IPS DF 19.7 (cell line): ENCODE results near the gene UBA1.

Source experiments
- DNase-seq: peaks from one replicate; pipeline ENCODE4 v3.0.0-alpha.2; 2013; ENCODE audit warnings: low read depth, low spot score

The UBA1 gene

GRCh38 chrX:47229427-47229826, 35.8 kb downstream of the UBA1 start:
- no peak for DNase-seq

DNA sequence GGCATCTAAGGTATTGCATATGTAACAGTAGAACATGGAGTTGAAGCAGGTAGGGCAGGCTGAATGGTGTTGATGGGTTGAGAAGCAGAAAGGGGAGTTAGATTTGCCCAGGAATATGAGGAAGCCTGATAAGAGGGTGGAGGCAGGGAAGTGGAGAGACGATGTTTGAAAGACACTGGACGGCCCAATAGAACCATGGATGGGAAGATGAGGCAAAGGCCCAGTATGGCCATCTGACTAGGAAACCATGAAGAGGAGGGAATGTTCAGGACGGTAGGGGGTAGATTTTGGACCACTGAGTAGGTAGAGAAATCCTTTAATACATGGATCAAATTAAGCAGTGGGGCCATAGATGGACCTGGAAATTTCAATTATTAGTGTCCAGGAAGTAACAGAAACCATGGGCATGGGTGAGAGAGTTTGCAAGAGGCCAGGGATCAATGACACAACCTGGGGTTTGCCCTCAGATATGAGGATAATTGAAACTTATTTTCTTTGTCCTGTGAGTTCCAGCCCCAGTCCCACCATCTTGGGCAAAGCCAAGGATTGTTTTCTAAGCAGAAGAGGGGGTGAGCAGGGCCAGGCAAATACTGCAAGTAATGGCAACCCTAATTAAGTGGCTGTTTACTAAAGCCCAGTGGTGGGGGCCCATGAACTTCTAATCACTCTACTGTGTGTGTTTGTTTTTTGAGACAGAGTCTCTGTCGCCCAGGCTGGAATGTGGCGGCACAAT, 36.7 kb downstream of the UBA1 start:
- no peak for DNase-seq

GRCh38 chrX:47231167-47231566, 37.5 kb downstream of the UBA1 start:
- no peak for DNase-seq

- DNase-seq = no peak
These were observed 38.7 kb downstream of the UBA1 start for GRCh38 chrX:47232197-47232802.

GRCh38 chrX:47232803-47233332, 39.2 kb downstream of the UBA1 start, which contains the start of gene USP11:
Gene USP11, plus strand, starts transcription at chrX:47233009. Its CDS starts 35 bp downstream, at chrX:47233044.
- no peak for DNase-seq

GRCh38 chrX:47233333-47234113, 39.9 kb downstream of the UBA1 start:
- DNase-seq = peak; percentile 79

DNA sequence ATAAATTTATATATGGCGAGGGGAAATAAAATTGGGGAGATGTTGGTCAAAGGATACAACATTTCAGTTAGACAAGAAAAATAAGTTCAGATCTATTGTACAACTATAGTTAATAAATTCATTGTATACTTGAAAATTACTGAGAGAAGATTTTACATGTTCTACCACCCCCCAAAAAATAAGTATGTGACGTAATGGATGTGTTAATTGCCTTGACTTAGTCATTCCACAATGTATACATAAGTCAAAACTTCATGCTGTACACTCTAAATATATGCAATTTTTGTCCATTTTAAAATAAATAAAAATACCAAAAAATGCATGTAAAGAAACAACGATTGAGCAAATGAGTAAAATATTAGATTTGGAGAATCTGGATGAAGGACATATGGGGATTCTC, 41.0 kb downstream of the UBA1 start:
- no peak for DNase-seq

GRCh38 chrX:47235691-47236103, 42.1 kb downstream of the UBA1 start:
- no peak for DNase-seq

- no peak for DNase-seq
These were observed 45.6 kb downstream of the UBA1 start for GRCh38 chrX:47239199-47239598.

GRCh38 chrX:47239898-47240545, 46.4 kb downstream of the UBA1 start:
- no peak for DNase-seq

- DNase-seq = no peak
These were observed 47.0 kb downstream of the UBA1 start for GRCh38 chrX:47240619-47241018.

DNA sequence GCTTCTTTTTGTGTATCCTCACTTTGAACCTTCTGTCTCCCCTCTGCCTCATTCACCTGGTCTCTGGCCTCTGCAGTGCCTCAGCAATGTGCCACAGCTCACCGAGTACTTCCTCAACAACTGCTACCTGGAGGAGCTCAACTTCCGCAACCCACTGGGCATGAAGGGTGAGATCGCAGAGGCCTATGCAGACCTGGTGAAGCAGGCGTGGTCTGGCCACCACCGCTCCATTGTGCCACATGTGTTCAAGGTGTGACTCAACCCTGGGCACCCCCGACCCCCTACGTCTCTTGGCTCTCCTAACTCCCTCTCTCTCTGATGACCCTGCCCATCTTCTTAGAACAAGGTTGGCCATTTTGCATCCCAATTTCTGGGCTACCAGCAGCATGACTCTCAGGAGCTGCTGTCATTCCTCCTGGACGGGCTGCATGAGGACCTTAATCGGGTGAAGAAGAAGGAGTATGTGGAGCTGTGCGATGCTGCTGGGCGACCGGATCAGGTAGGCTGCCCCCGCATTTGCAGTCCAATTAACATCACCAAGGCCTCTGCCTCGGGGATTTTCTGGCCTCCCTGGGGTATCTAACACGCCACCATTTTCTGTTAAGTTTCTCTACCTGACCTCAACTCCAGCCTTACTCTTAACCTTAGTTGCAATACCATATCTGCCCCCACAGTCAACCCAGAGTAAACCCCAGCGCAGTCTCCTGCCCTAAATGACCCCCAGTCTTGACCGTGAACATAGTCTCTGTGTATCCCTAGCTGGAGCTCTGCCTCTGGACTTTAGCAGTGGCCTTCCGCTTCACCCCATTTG, 47.8 kb downstream of the UBA1 start:
- DNase-seq = no peak

DNA sequence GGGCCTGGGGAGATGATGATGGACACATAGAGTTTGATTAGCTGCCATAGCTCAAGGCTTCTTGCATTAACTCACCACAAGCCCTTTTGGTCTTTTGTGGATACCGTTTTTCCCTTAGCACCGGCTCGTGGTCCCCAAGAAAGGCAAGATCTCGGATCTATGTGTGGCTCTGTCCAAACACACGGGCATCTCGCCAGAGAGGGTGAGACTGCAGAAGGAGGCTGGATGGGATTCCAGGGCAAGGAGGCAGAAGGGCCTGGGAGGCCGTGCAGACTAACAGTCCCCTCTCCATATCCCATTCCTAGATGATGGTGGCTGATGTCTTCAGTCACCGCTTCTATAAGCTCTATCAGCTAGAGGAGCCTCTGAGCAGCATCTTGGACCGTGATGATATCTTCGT, 48.7 kb downstream of the UBA1 start:
- no peak for DNase-seq

GRCh38 chrX:47243351-47243750, 49.7 kb downstream of the UBA1 start:
- DNase-seq = no peak

- DNase-seq = no peak
These were observed 51.0 kb downstream of the UBA1 start for GRCh38 chrX:47244676-47245075.

DNA sequence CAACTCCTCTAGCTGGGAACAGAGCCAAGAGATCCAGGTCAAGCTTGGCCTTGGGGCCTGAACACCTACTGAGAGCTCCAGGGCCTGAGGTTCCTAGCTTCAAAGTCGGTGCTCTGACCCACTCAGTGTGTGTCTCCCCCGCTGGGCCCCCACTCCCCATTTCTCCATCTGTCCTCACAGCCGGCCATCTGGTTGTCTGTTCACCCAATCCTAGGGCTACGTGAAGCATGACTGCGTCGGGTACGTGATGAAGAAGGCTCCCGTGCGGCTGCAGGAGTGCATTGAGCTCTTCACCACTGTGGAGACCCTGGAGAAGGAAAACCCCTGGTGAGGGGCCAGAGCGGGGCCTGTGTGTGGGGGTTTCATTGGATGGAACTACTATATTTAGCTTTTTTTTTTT, 51.5 kb downstream of the UBA1 start:
- DNase-seq = no peak

GRCh38 chrX:47247206-47247998, 53.8 kb downstream of the UBA1 start:
- no peak for DNase-seq

- no peak for DNase-seq
These were observed 54.3 kb downstream of the UBA1 start for GRCh38 chrX:47247999-47248320.

DNA sequence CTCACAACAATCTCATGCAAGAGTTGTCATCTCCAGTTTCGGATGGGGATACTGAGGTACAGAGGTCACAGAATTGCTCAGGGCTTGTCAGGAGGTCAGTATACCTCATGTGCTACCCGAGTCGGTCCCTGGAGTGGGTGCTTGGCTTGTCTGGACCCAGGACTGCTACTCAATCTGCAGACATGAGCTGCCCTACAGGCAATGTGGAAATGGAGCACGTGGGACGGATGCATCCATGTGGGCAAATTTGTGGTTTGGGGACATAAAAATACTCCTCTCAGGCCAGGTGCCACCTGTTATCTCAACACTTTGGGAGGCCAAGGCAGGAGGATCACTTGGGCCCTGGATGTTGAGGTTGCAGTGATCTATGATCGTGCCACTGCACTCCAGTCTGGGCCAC, 54.9 kb downstream of the UBA1 start:
- no peak for DNase-seq

DNA sequence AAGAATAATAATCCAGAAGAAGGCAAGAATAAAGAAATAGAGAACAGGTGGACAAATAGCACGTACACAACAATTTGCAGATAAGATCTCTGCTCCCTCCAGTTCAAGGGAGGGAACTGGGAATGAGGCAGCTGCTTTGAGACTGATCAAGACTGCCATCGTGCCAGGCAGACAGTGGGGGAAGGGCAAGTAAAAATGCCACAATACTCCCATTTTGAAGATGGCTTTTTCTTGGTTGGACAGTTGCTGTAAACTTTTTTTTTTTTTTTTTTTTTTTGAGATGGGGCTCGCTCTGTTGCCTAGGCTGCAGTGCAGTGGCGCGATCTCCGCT, 56.4 kb downstream of the UBA1 start:
- DNase-seq = no peak
